HCT116 (cell line): ENCODE measurements around the gene PCDHGA1. TPM values are rescaled to one million over a fixed set of nuclear protein-coding genes. Genes with fewer than 3 reads are reported as not detected.

ENCODE experiments used
- ATAC-seq: fragments of 200-7000 bp; cut with Tn5 transposase; 2 replicates; pipeline ENCODE4 v1.9.1; 2020; ENCODE audit warnings: mild to moderate bottlenecking, moderate library complexity
- BruUV-seq: library from RNA; stranded (reverse); fragments of 400-500 nt; replicated peaks from 2 replicates; lab custom pipeline; 2021; lab: Mats Ljungman, UMichigan
- CTCF ChIA-PET: fragments of 300-600 bp; sonication (Branson Sonifier 250); formaldehyde crosslinking; loops from one replicate; lab custom pipeline; 2021; ENCODE audit warnings: antibody characterized with exemption; lab: Charles Lee
- POLR2A ChIA-PET: fragments of 300-600, 350-600 bp; sonication (Branson Sonifier 250); formaldehyde crosslinking; loops from one replicate; lab custom pipeline; 2021; ENCODE audit warnings: antibody characterized with exemption; lab: Charles Lee
- RAD21 ChIA-PET, 2 experiments: fragments of 300-600 bp; sonication (Branson Sonifier 250); formaldehyde crosslinking; loops; one replicate each; lab custom pipeline; 2023; ENCODE audit warnings: low total read pairs in 2 of 2; ENCODE audit not compliant: uncharacterized antibody in 2 of 2, unreplicated experiment in 2 of 2, low non-redundant PET in 1 of 2; lab: Charles Lee
- DNase-seq: peaks from one replicate; pipeline ENCODE4 v3.0.0-alpha.2; 2010; ENCODE audit warnings: low read depth, low spot score
- H2AFZ ChIP-seq: fragments of 200-600 bp; shearing (Covaris generic), sonication (generic); 2 replicates; pipeline ENCODE4 v1.6.1; 2017; ENCODE audit warnings: low read depth, mixed run types, mixed read lengths, antibody characterized with exemption, low read length; ENCODE audit not compliant: poor library complexity, severe bottlenecking
- H3K27ac ChIP-seq: 2 replicates; pipeline ENCODE4 v1.5.1; 2012; ENCODE audit warnings: low read depth, low read length
- H3K27me3 ChIP-seq: fragments of 200-600 bp; sonication (generic); 2 replicates; pipeline ENCODE4 v1.6.1; 2016; ENCODE audit warnings: mixed run types, low read length, mixed read lengths; ENCODE audit not compliant: insufficient read depth
- H3K36me3 ChIP-seq, 2 experiments: fragments of 200-500 bp in 1 of 2; fragments of 200-600 bp in 1 of 2; sonication (Bioruptor generic) in 1 of 2; sonication (generic) in 1 of 2; 2 replicates each; pipeline versions ENCODE4 v1.5.1 to v1.6.1; 2014 to 2016; ENCODE audit warnings: low read length in 2 of 2, inconsistent platforms in 1 of 2, mixed read lengths in 1 of 2, mixed run types in 1 of 2; ENCODE audit not compliant: insufficient read depth in 2 of 2, control insufficient read depth in 1 of 2
- H3K4me1 ChIP-seq, 2 experiments: fragments of 200-600 bp in 1 of 2; sonication (generic) in 1 of 2; 2 replicates each; pipeline versions ENCODE4 v1.5.1 to v1.6.1; 2012 to 2017; ENCODE audit warnings: low read length in 2 of 2, inconsistent platforms in 1 of 2, mild to moderate bottlenecking in 1 of 2, mixed read lengths in 1 of 2, mixed run types in 1 of 2, moderate library complexity in 1 of 2; ENCODE audit not compliant: insufficient read depth in 2 of 2, control insufficient read depth in 1 of 2
- H3K4me2 ChIP-seq: fragments of 200-600 bp; sonication (generic); 2 replicates; pipeline ENCODE4 v1.6.1; 2017; ENCODE audit warnings: mixed run types, low read length, mixed read lengths
- H3K4me3 ChIP-seq, 2 experiments: fragments of 200-600 bp in 1 of 2; sonication (generic) in 1 of 2; replicated peaks in 1 of 2; 2 replicates each; pipeline ENCODE4 v1.5.1; 2011 to 2016; ENCODE audit warnings: low read length in 2 of 2, control low read depth in 1 of 2, low read depth in 1 of 2, mild to moderate bottlenecking in 1 of 2, mixed read lengths in 1 of 2, mixed run types in 1 of 2
- H3K79me2 ChIP-seq: fragments of 200-600 bp; sonication (generic); 2 replicates; pipeline ENCODE4 v1.6.1; 2017; ENCODE audit warnings: mild to moderate bottlenecking, mixed run types, low read length, moderate library complexity, mixed read lengths; ENCODE audit not compliant: insufficient read depth
- H3K9ac ChIP-seq: fragments of 200-600 bp; sonication (generic); 2 replicates; pipeline ENCODE4 v1.6.1; 2016; ENCODE audit warnings: low read length, mixed read lengths
- H3K9me2 ChIP-seq: fragments of 200-600 bp; sonication (generic), shearing (Covaris generic); 2 replicates; pipeline ENCODE4 v1.6.1; 2017; ENCODE audit warnings: mixed run types, mild to moderate bottlenecking, moderate library complexity; ENCODE audit not compliant: insufficient read depth
- H3K9me3 ChIP-seq, 2 experiments: fragments of 200-500 bp in 1 of 2; fragments of 200-600 bp in 1 of 2; sonication (Bioruptor generic) in 1 of 2; sonication (generic) in 1 of 2; 2 replicates each; pipeline ENCODE4 v1.6.1; 2014 to 2017; ENCODE audit warnings: low read length in 2 of 2, mixed read lengths in 2 of 2, inconsistent platforms in 1 of 2, low read depth in 1 of 2, mild to moderate bottlenecking in 1 of 2, mixed run types in 1 of 2, moderate library complexity in 1 of 2; ENCODE audit not compliant: control insufficient read depth in 1 of 2, insufficient read depth in 1 of 2
- H4K20me1 ChIP-seq: fragments of 200-600 bp; sonication (generic), shearing (Covaris generic); 2 replicates; pipeline ENCODE4 v1.6.1; 2017; ENCODE audit warnings: mixed run types, mild to moderate bottlenecking, moderate library complexity; ENCODE audit not compliant: insufficient read depth
- CBX3 ChIP-seq: IDR thresholded peaks from 2 replicates; pipeline ENCODE4 v1.6.1; 2012; ENCODE audit warnings: low read depth
- intact Hi-C: fragments of 100-400 bp; cut with micrococcal nuclease; formaldehyde crosslinking; loops from 2 replicates; pipeline ENCODE4 v1.10.0; 2022
- total RNA-seq: library from RNA; stranded (reverse); gene quantifications from one replicate; pipeline ENCODE4 v1.2.1, GENCODE V29; 2021; ENCODE audit not compliant: unreplicated experiment
- TF ChIP-seq, protein P1 (sequence below): IDR thresholded peaks from 2 replicates; pipeline ENCODE4 v1.6.1; 2012; ENCODE audit warnings: low read depth

Gene PCDHGA1
- total RNA-seq, 1 experiment from 2014 or later = 0.05 TPM

DNA sequence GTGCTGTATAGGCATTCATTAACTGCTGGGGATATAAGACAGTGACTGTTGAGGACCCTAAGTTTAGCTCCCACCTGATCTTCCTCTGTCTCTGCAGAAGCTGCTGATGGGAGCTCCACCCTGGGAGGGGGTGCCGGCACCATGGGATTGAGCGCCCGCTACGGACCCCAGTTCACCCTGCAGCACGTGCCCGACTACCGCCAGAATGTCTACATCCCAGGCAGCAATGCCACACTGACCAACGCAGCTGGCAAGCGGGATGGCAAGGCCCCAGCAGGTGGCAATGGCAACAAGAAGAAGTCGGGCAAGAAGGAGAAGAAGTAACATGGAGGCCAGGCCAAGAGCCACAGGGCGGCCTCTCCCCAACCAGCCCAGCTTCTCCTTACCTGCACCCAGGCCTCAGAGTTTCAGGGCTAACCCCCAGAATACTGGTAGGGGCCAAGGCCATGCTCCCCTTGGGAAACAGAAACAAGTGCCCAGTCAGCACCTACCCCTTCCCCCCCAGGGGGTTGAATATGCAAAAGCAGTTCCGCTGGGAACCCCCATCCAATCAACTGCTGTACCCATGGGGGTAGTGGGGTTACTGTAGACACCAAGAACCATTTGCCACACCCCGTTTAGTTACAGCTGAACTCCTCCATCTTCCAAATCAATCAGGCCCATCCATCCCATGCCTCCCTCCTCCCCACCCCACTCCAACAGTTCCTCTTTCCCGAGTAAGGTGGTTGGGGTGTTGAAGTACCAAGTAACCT lies 180.7 kb downstream of the PCDHGA1 start:
- intact Hi-C loops = no loop called here
- RAD21 ChIA-PET = no interaction called here
- Histone ChIP-seq H3K9me3 (no peaks in the 10 kb centered on the region), H3K79me2 (no peaks in the 10 kb centered on the region), H3K27ac (no peak overlapping the region), H3K36me3 (0 out of 4 replicates have a peak, but pooled peaks cover 0 to 2% of the 10 kb centered on the region in 2 experiments), H3K4me3 (no peak overlapping the region), H2AFZ (no peak overlapping the region), H3K9ac (no peak overlapping the region), H3K27me3 (no peaks in the 10 kb centered on the region), H3K9me2 (no peaks in the 10 kb centered on the region), H3K4me1 (peaks cover 0 to 9% of the 10 kb centered on the region in 2 experiments; a peak in 2 of 4 replicates), H4K20me1 (no peaks in the 10 kb centered on the region), H3K4me2 (no peak overlapping the region)
- POLR2A ChIA-PET = no interaction called here
- DNase-seq (no peak), ATAC-seq (no peak)
- no TSS peak for BruUV-seq
- no peak for TF ChIP-seq CBX3
- TF ChIP-seq, protein P1, sequence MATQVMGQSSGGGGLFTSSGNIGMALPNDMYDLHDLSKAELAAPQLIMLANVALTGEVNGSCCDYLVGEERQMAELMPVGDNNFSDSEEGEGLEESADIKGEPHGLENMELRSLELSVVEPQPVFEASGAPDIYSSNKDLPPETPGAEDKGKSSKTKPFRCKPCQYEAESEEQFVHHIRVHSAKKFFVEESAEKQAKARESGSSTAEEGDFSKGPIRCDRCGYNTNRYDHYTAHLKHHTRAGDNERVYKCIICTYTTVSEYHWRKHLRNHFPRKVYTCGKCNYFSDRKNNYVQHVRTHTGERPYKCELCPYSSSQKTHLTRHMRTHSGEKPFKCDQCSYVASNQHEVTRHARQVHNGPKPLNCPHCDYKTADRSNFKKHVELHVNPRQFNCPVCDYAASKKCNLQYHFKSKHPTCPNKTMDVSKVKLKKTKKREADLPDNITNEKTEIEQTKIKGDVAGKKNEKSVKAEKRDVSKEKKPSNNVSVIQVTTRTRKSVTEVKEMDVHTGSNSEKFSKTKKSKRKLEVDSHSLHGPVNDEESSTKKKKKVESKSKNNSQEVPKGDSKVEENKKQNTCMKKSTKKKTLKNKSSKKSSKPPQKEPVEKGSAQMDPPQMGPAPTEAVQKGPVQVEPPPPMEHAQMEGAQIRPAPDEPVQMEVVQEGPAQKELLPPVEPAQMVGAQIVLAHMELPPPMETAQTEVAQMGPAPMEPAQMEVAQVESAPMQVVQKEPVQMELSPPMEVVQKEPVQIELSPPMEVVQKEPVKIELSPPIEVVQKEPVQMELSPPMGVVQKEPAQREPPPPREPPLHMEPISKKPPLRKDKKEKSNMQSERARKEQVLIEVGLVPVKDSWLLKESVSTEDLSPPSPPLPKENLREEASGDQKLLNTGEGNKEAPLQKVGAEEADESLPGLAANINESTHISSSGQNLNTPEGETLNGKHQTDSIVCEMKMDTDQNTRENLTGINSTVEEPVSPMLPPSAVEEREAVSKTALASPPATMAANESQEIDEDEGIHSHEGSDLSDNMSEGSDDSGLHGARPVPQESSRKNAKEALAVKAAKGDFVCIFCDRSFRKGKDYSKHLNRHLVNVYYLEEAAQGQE = no peak
- CTCF ChIA-PET = interaction anchor here (2.1 to 3.2 kb wide), 2 partner anchors 11 to 13 kb away, joined by 6 to 15 read pairs; no protein-coding TSS in a partner anchor
